K562 treated with DMSO at 1 percent for 24 hours (cell line): ENCODE data around the gene NEUROD4. TPM values are rescaled to one million over a fixed set of nuclear protein-coding genes. Genes with fewer than 3 reads are reported as not detected.

Source experiments
- total RNA-seq: library from RNA; unstranded; fragments of 300-600 nt; gene quantifications from 2 replicates; pipeline ENCODE4 v1.2.3, GENCODE V29; 2022; ENCODE audit warnings: low read depth; ENCODE audit not compliant: insufficient read depth

The NEUROD4 gene
- total RNA-seq = not detected in 2 replicates

DNA sequence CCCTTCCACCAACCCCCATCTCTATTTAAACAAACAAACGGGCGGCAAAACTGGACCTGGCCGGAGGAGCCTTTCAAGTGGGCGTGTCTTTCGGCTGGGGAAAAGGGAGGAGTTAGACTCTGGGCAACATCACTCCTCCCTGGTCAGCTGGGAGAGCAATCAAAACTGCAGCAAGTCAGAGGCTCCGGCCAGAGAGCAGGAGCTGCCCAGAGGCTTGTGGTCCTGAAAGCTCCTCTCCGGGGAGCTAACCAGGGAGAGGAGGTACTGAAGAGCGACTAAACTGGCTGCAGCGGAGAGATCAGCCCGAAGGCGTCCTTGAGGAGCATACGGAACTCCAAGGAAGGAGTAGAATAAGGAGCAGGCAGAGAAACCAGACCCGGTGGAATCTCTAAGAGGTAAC, at the start of gene NEUROD4:
Gene NEUROD4, plus strand, starts transcription at position 191 of the 400 bp plus-strand sequence. CDS start 6,466 bp downstream, outside the sequence.

GRCh38 chr12:54984658-54985376, 35.0 kb upstream of the NEUROD4 start, which contains the start of gene TESPA1:
TESPA1 (minus strand) TSS chr12:54984762; CDS start chr12:54974562, 10,200 bp downstream.

Other genes with a start within 250 kb of the NEUROD4 start
- not detected in 2 replicates for gene MUCL1, start 165.5 kb upstream of the NEUROD4 start, total RNA-seq
- gene TESPA1, start 35.2 kb upstream of the NEUROD4 start, total RNA-seq = 5.8 and 6.3 TPM in 2 replicates
- gene OR9K2, start 106.4 kb downstream of the NEUROD4 start, total RNA-seq = not detected in 2 replicates
- not detected in 2 replicates for gene OR10A7, start 201.1 kb downstream of the NEUROD4 start, total RNA-seq
- gene OR6C74, start 224.6 kb downstream of the NEUROD4 start, total RNA-seq = not detected in 2 replicates